K562 (cell line): Measurements from ENCODE around the gene CD6. TPM values are rescaled to one million over a fixed set of nuclear protein-coding genes. Genes with fewer than 3 reads are reported as not detected.

Source experiments
- ARID4B ChIP-seq: sonication (generic); formaldehyde crosslinking; IDR thresholded peaks from 2 replicates; pipeline ENCODE4 v1.8.0; 2022; ENCODE audit warnings: mild to moderate bottlenecking, missing genetic modification reagents
- GATAD2A ChIP-seq: fragments of 450-650 bp; IDR thresholded peaks from 2 replicates; pipeline ENCODE4 v1.6.1; 2017
- ILK ChIP-seq: fragments of 450-650 bp; IDR thresholded peaks from 2 replicates; pipeline ENCODE4 v1.6.1; 2016; ENCODE audit warnings: missing genetic modification characterization, low read depth, mild to moderate bottlenecking, missing compliant biosample characterization, moderate library complexity, borderline replicate concordance
- KLF1 ChIP-seq: fragments of 450-650 bp; IDR thresholded peaks from 2 replicates; pipeline ENCODE4 v1.6.1; 2016; ENCODE audit warnings: missing genetic modification characterization, missing compliant biosample characterization
- NKRF ChIP-seq: fragments of 450-650 bp; IDR thresholded peaks from 2 replicates; pipeline ENCODE4 v1.6.1; 2016; ENCODE audit warnings: borderline replicate concordance
- PBX2 ChIP-seq, 2 experiments: IDR thresholded peaks in 1 of 2; conservative IDR thresholded peaks in 1 of 2; 2 replicates each; pipeline ENCODE4 v1.6.1; 2016; ENCODE audit warnings: low read depth in 2 of 2, mild to moderate bottlenecking in 1 of 2, missing compliant biosample characterization in 1 of 2, missing genetic modification characterization in 1 of 2, moderate library complexity in 1 of 2
- PTBP1 ChIP-seq: fragments of 200-400 bp; formaldehyde crosslinking; IDR thresholded peaks from 2 replicates; pipeline ENCODE4 v1.6.1; 2017; ENCODE audit warnings: low read depth, low read length
- TFAP4 ChIP-seq: sonication (generic); formaldehyde crosslinking; IDR thresholded peaks from 2 replicates; pipeline ENCODE4 v1.8.0; 2022; ENCODE audit warnings: missing genetic modification reagents, mild to moderate bottlenecking, moderate library complexity, borderline replicate concordance
- TRIM28 ChIP-seq: fragments of 450-650 bp; IDR thresholded peaks from 2 replicates; pipeline ENCODE4 v1.6.1; 2017
- ZNF408 ChIP-seq: fragments of 250-450 bp; sonication (Bioruptor Pico); IDR thresholded peaks from 2 replicates; pipeline ENCODE4 v1.4.0; 2020; ENCODE audit warnings: low read depth, mild to moderate bottlenecking, moderate library complexity
- ZNF445 ChIP-seq: fragments of 250-450 bp; sonication (Bioruptor Pico); IDR thresholded peaks from 2 replicates; pipeline ENCODE4 v1.4.0; 2020; ENCODE audit warnings: low read depth, mild to moderate bottlenecking, moderate library complexity
- polyA plus RNA-seq, 8 experiments: library from polyadenylated mRNA; depleted of rRNA in 4 of 8; stranded (reverse) in 5 of 8; unstranded in 3 of 8; fragments of >200 nt; fragmentation: Nextera tagmentation in 2 of 8; fragmentation: Illumina TruSeq in 1 of 8; extraction: Ambion mirVana in 2 of 8; extraction: Trizol in 1 of 8; gene quantifications; 2 replicates each; pipeline versions ENCODE4 v1.2.1 to v1.2.3, GENCODE V29; 2011 to 2014; ENCODE audit warnings: inconsistent platforms in 1 of 8, missing spikeins in 1 of 8
- total RNA-seq, 7 experiments: library from RNA; depleted of rRNA in 6 of 7; stranded (reverse); fragments of >200 nt in 6 of 7; fragmentation: Illumina TruSeq in 2 of 7; extraction: Trizol in 2 of 7; gene quantifications; 2 replicates each; pipeline versions ENCODE4 v1.2.1 to v1.2.3, GENCODE V29; 2011 to 2021; ENCODE audit warnings: low replicate concordance in 1 of 7

The CD6 gene
- total and polyA plus RNA-seq, 9 of the 15 experiments (the other 6 are each of a cell fraction or from before 2014, with no cell fraction given), result 0.84 TPM; not detected in 8

- no peak for TF ChIP-seq ARID4B
- no peak for TF ChIP-seq ZNF445 (CRISPR knock-in tag)
- no peak for TF ChIP-seq ILK (tag)
- TF ChIP-seq TRIM28, result peak; percentile 54; the same call in 1 of the 2 replicates
- no peak for TF ChIP-seq ZNF408 (CRISPR knock-in tag)
- TF ChIP-seq KLF1 (tag), result no peak
- TF ChIP-seq PTBP1, result no peak
- no peak for TF ChIP-seq GATAD2A
- TF ChIP-seq NKRF, result no peak
- TF ChIP-seq TFAP4 (CRISPR knock-in tag), result no peak
- TF ChIP-seq PBX2 (CRISPR knock-in tag; IDR thresholded peaks at IDR 0.05; ENCODE audit: low read depth), result no peak
- TF ChIP-seq PBX2 (tag; conservative IDR thresholded peaks at IDR 0.05; ENCODE audit: low read depth), result peak; percentile 45; the same call in 1 of the 2 replicates
Measured at GRCh38 chr11:60968223-60968622, 3.3 kb upstream of the CD6 start (continued).
